Measurements from ENCODE around the gene C12orf57.

C12orf57 gene

DNA sequence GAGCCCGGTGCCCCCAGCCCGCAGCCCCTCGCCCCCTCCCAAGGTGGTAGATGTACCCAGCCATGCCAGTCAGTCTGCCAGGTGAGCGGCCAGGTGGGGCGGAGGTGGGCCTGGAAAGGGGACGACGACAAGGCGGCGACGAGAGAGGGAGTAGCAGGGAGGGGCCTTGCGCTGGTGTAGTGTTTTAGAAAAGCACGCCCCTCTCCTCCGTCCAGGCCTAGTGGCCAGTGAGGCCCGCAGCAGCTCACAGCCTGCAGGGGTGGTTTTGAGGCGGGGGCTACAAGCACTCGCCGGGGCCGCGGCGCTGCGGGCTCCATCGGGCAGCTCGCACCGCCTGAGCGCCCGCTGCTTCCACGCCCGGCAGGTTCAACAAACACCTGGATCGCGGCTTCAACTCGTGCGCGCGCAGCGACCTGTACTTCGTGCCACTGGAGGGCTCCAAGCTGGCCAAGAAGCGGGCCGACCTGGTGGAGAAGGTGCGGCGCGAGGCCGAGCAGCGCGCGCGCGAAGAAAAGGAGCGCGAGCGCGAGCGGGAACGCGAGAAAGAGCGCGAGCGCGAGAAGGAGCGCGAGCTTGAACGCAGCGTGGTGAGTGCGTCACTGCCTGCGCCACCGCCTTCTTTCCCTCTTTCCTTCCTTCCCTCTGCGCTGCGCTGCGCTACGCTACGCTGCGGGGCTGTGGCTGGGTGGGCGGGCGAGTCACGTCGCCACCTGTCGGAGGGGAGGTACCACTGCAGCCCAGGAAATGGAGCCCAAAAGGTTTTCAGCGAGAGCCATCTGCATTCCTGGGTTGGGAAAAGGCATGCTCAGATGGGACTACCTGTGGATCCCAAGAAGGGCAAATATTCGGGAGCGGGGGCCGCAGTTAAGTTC is 6.1 kb upstream of the C12orf57 start:
- DNase-seq (ENCODE audit: low read depth in 3 of 3), result peak; percentile 72 to 91 (median 88)

DNA sequence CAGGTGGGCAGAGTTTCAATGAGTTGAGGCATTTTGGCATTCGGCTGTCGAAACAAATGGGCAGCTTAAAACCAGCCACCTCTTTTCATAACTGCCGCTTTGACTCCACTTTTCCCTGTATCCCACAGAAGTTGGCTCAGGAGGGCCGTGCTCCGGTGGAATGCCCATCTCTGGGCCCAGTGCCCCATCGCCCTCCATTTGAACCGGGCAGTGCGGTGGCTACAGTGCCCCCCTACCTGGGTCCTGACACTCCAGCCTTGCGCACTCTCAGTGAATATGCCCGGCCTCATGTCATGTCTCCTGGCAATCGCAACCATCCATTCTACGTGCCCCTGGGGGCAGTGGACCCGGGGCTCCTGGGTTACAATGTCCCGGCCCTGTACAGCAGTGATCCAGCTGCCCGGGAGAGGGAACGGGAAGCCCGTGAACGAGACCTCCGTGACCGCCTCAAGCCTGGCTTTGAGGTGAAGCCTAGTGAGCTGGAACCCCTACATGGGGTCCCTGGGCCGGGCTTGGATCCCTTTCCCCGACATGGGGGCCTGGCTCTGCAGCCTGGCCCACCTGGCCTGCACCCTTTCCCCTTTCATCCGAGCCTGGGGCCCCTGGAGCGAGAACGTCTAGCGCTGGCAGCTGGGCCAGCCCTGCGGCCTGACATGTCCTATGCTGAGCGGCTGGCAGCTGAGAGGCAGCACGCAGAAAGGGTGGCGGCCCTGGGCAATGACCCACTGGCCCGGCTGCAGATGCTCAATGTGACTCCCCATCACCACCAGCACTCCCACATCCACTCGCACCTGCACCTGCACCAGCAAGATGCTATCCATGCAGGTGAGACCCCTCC is 5.2 kb upstream of the C12orf57 start:
- no peak for DNase-seq (ENCODE audit: low read depth in 3 of 3)

DNA sequence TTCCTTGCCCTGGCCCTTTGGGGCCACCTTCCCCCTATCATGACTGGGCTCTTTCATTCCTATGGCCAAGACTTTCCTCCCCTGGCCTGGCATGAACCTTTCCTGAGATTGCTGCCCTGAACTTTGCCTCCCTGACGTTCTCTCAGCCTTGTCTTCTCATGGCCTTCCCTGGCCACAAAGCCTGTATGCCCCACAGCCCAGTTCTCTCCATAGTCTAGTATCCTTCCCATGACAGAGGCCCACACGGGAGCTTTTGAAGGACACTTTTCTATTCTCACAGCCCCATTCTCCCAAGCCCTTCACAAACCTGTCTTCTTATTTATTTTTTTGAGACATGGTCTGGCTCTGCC is 4.7 kb upstream of the C12orf57 start:
- DNase-seq (ENCODE audit: low read depth in 3 of 3), result no peak

DNA sequence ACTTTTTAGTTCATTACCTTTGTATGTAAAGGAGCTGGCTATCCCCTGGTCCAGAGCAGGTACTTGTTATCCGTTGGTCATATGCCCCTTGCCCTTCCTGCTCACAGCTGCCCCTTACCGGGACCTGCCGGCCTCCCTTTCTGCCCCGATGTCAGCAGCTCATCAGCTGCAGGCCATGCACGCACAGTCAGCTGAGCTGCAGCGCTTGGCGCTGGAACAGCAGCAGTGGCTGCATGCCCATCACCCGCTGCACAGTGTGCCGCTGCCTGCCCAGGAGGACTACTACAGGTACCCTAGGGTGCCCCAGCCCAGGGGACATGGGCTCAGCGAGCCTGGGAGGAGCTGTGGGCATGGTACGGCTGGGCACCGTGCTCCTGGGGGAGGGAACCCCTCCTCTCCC is 2.6 kb upstream of the C12orf57 start:
- DNase-seq (ENCODE audit: low read depth in 3 of 3), result no peak

DNA sequence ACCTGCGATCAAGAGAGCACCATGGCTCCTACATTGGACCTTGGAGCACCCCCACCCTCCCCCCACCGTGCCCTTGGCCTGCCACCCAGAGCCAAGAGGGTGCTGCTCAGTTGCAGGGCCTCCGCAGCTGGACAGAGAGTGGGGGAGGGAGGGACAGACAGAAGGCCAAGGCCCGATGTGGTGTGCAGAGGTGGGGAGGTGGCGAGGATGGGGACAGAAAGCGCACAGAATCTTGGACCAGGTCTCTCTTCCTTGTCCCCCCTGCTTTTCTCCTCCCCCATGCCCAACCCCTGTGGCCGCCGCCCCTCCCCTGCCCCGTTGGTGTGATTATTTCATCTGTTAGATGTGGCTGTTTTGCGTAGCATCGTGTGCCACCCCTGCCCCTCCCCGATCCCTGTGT is 2.0 kb upstream of the C12orf57 start:
- no peak for DNase-seq (ENCODE audit: low read depth in 3 of 3)

DNA sequence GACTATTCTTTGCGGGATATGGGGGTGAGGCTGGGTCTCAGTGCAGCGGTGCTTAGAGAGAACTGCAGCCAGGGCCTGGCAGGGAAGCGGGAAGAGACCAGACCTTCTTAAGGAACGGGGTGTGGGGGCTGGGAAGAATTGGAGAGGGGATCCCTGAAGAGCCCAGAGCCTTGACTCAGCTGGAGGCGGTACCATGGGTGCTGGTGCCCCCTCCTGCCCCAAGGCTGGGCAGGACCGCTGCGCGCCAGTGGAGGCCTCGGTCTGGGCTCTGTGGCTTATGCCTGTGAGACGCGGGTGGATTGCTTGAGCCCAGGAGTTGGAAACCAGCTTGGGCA is 1.5 kb upstream of the C12orf57 start:
- no peak for DNase-seq (ENCODE audit: low read depth in 3 of 3)

DNA sequence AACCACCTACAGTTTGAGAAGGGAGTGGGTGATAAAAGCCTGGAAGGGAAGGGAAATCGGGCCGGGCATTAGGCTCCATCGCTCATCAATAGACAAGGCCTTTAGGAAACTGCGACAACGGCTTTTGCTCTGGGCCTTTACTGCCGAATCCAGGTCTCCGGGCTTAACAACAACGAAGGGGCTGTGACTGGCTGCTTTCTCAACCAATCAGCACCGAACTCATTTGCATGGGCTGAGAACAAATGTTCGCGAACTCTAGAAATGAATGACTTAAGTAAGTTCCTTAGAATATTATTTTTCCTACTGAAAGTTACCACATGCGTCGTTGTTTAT is 467 bp upstream of the C12orf57 start:
- peak in 1 of 3 experiments; percentile 52 for DNase-seq (ENCODE audit: low read depth in 3 of 3)

DNA sequence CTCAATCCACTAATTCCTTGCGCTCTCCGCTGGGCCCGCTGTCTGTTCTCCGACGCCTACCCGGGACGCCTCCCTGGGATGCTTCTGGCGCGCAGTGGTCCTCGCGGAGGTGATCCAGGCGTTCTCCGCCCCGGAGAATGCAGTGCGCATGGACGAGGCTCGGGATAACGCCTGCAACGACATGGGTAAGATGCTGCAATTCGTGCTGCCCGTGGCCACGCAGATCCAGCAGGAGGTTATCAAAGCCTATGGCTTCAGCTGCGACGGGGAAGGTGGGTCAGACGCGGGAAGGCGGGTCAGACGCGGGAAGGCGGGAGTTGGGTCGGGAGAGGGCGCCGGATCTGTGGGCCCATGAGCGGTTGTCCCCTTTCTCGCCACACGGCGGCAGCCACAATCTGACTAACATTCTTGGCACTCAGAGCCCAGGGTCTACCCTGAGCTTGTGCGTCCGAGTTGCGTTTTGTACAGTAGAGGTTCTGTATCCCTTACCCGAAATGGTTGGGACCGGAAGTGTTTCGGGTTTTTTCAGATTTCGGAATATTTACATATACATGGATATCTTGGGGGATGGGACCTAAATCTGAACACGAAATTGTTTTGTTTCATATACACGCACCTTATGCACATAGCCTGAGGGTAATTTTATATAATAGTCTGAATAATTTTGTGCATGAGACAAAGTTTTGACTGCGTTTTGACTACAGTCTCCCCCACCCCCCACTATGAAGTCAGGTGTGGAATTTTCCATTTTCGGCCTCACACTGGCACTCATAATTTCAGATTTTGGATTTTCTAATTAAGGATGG is 762 bp downstream of the C12orf57 start:
- peak; percentile 71 to 76 (median 75) for DNase-seq (ENCODE audit: low read depth in 3 of 3)

DNA sequence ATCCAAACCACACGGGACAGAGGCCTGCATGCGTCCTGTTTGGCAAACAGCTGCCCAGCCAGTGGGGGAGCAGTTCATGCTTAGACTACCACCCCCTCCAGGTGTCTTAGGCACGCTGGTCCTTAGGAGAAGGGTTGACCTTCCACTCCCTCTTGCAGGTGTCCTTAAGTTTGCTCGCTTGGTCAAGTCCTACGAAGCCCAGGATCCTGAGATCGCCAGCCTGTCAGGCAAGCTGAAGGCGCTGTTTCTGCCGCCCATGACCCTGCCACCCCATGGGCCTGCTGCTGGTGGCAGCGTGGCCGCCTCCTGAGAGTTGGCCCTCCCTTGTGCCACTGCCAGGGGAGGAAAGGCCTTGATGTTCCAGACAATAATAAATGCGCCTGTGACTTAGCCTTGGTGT is 1.8 kb downstream of the C12orf57 start:
- DNase-seq (ENCODE audit: low read depth in 3 of 3), result no peak

DNA sequence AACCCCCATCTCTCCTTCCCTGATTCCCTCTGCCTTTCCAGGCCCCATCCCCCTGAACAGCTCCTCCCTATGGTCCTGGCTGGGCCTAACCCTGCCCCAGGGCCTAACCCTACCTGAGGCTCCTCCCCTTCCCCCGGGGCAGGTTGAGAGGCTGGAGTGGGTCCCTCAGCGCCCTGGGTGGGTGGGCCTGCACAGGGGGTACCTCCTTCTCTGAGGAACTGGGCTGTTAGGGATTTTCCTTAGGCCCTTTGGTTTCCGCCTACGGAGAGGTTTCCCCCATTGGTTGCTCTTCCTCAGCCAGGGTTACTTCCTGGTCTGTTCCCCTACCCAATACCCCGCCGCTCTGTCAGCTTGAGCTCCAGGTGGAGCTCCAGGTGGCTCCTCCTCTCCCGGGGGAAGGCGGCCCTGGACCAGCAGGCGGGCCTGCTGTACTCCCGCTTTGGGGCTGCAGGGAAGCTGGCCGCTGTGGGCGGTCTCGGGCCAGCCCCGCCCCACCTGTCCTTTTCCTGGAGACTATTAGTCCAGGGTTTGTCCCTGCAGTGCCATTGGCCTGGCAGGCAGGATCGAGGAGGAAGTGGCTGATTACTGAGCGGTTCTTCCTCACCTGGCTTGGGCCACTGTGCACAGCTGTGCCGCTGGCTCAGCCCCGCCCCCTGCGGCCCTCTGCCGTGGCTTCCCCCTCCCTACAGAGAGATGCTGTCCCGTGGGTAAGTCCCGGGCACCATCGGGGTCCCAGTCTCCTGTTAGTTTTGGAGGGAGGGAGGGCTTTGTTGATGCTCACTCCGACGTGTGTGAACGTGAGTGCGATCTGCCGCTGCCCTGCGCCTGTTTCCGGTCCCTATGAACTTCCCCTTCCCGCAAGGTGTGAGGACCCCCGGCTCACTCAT is 2.5 kb downstream of the C12orf57 start:
- no peak for DNase-seq (ENCODE audit: low read depth in 3 of 3)

DNA sequence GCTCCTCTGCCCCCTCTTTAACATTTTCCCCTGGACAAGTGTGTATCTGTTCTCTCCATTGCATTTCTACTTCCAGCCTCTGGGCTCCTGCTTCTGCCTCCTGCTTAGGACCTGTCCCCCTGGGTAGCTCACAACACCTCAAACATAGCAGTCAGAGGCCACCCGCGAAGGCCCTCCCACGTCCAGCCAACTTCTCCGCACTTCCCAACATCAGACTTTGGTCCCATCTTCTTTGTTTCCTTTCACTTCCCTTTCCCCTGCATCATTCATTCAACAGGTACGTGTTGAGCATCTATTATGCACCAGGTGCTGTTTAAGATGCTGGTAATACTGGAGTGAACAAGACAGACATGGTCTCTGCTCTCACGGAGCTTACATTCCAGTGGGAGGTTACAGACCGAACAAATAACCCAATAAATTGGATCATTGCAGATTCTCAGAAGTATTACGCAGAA is 3.1 kb downstream of the C12orf57 start:
- no peak for DNase-seq (ENCODE audit: low read depth in 3 of 3)

DNA sequence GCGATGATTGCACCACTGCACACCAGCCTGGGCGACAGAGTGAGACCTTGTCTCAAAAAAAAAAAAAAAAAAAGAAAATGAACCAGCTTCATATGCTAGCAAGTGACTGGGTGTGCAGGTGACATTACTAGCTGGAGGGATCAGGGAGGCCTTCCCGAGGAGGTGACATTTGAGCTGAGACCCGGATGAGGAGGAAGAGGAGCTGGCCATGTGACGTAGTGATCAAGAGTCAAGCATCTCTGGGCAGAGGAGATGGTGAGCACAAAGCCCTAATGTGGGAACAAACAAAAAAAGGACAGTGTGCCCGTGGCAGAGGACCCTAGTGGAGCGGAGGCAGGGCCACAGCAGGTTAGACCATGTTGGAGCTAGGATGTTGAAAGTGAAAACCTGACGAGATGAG is 3.8 kb downstream of the C12orf57 start:
- no peak for DNase-seq (ENCODE audit: low read depth in 3 of 3)

DNA sequence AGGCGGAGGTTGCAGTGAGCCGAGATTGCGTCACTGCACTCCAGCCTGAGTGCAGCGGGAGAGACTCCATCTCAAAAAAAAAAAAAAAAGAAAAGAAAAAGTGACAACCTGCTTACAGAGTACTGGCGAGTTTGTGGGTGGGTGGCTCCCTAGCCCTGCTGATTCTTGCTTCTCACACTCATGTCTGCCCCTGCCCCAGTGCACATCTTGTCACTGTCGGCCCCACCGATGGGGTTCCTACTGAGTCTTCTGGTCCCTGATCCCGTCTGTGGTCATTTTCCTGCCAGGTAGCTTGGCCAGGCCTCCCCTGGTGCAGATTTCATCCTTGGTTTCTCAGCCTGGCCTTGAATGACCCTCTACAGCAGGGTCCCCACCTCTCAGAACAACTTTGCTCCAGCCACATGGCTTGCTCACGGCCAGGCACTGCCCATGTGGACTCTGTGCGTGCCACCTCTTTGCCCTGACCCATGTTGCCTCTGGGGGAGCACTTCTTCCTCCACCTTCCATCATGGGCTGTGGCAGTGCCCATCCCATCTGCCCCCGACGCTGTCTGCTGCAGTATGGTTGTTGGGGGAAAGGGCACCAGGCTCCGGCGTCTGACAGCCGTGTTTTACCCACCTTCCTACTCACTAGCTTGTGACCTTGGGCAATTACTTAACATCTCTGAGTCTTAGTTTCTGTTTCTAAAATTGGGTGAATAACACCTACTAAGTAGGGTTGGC is 5.2 kb downstream of the C12orf57 start:
- DNase-seq (ENCODE audit: low read depth in 3 of 3), result no peak

DNA sequence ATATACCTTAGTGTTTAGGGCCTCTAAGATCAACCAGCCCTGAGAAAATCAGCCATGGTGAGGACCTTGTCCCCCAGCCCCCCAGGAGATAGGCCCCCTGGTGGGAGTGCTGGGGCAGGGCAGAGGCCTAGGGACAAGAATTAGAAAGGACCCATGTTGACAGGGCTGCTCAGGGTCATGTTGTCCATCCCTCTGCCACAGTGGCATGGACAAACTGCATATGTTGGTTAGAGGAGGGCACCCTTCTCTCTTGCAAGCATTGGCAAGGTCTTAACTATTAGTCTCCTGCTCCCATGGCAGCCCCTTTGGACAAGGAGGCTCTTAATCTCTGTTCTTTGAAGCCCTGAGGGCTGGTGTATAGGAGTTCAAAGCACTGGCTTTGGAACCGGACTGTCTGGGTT is 6.6 kb downstream of the C12orf57 start:
- no peak for DNase-seq (ENCODE audit: low read depth in 3 of 3)

DNA sequence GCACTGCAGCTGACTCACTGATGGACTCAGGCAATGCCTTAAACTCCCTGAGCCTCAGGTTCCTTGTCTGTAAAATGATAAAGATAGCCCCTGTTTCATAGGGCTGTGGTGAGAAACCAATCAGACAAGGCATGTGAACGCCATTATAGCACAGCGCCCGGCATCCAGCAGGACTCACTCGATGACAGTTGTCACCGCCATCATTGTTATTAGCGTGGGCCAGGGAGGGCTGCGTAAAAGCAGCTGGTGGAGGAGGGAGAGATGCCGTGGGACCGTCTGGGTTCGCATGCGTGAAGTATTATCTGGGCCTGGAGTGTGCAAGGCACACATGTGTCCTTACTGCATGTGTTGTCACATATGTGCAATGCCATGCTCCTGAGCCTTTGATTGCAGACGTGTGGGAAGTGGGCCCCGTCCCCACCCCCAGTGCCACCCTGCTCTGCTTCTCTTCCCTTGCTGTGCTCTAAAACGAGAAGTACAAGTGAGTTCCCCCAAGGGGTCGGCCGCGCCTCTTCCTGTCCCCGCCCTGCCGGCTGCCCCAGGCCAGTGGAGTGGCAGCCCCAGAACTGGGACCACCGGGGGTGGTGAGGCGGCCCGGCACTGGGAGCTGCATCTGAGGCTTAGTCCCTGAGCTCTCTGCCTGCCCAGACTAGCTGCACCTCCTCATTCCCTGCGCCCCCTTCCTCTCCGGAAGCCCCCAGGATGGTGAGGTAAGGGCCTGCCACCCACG is 7.2 kb downstream of the C12orf57 start, which contains the start of gene PTPN6:
Gene PTPN6 (plus strand): TSS at position 546 of the 730 bp plus-strand sequence. CDS start 157 bp downstream, at position 703.
- peak in 1 of 3 experiments; percentile 64 for DNase-seq (ENCODE audit: low read depth in 3 of 3)

DNA sequence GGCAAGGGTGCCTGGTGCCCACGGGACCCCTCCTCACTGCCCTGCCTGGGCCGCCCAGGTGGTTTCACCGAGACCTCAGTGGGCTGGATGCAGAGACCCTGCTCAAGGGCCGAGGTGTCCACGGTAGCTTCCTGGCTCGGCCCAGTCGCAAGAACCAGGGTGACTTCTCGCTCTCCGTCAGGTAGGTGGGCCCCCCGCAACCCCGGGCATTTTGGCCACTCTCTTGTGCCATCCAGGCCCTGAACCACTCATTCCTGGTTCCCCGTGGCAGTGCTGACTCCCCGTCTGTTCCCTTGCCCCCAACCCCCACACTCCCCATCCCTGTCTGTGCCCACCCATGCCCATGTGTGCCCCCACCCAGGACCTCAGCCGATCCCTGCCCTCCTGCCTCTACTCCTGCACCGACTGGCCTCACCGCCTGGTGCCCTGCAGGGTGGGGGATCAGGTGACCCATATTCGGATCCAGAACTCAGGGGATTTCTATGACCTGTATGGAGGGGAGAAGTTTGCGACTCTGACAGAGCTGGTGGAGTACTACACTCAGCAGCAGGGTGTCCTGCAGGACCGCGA is 7.8 kb downstream of the C12orf57 start:
- DNase-seq (ENCODE audit: low read depth in 3 of 3), result no peak

DNA sequence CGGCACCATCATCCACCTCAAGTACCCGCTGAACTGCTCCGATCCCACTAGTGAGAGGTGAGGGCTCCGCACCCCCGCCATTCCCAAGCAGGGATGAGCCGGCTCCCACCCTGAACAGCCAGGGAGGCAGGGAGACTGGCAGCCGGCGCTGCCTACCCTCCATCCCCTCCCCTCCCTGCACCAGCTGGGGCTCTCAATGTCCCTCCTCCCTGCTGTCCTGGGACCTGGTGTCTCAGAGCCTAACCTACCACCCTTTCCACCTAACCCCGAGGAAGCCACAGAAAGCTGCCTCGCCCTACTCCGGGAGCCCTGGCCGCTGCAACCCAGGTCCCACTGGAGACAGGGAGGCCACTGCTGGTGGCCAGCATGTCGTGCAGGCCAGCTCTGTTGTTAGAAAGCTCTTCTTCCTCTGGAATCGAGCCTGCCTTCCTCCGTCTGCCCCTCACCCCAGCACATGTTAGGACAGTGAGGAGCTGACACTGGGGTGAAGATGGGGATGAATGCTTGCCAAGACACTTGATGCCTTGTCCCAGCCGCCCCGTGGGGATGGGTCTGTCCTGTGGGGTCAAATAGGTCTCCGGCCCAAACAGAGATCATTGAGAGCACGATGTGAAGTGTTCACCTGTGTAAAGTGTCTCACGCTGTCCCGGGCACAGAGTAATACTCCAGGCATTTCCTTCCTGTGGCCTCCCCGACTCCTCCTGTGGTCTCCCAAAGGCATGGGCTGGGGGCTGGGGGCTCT is 8.5 kb downstream of the C12orf57 start:
- no peak for DNase-seq (ENCODE audit: low read depth in 3 of 3)

DNA sequence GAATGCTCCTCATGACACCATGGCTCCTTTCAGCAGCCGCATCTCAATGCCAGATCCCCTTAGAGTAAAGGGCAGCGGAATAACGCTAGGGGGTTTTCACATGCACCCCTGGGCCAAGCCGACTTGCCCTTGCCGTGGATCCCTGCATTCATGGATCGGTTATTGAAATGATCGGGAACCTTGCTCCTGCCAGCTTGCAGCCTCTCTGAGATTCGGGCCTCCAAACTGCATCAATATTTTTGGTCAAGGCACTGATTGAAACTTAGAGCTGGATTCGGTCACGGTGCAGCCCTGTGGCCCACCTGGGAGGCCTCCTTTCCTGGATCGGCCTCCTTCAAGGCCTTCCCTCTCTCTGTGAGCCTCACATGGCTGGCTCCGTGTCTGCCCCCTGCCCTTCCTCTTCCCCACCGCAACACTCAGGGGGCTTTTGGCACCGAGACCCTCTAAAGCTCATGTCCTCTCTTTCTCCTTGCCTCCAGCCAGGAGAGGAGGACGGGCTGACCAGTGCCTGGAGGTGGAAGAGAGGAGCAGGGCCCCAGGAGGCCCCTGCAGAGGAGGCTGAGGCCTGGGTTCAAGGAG is 9.1 kb downstream of the C12orf57 start:
- DNase-seq (ENCODE audit: low read depth in 3 of 3), result no peak
